Peyer's patch (tissue), 4 donors: ENCODE results near the gene FAM162B. TPM values are rescaled to one million over a fixed set of nuclear protein-coding genes. Genes with fewer than 3 reads are reported as not detected.

Source experiments
- DNase-seq, 3 donors: peaks; one replicate each; pipeline ENCODE4 v3.0.0-alpha.2; 2017 to 2019
- H3K27ac ChIP-seq, 4 donors: fragments of 200-600 bp; sonication (generic); one replicate each; pipeline ENCODE4 v1.5.1; 2016 to 2019
- H3K27me3 ChIP-seq, 2 donors: fragments of 200-600 bp; sonication (generic); one replicate each; pipeline ENCODE4 v1.5.1; 2019
- H3K36me3 ChIP-seq, 3 donors: fragments of 200-600 bp; sonication (generic); one replicate each; pipeline ENCODE4 v1.5.1; 2016 to 2019
- H3K4me1 ChIP-seq, 4 donors: fragments of 200-600 bp; sonication (generic); one replicate each; pipeline ENCODE4 v1.5.1; 2016 to 2019
- H3K4me3 ChIP-seq, 4 donors: fragments of 200-600 bp; sonication (generic); 1 replicate in 3 of 4; 2 replicates in 1 of 4; pipeline ENCODE4 v1.5.1; 2016 to 2019; ENCODE audit warnings: mild to moderate bottlenecking in 1 of 4
- H3K9me3 ChIP-seq, 4 donors: fragments of 200-600 bp; sonication (generic); one replicate each; pipeline ENCODE4 v1.5.1; 2016 to 2019; ENCODE audit warnings: mild to moderate bottlenecking in 1 of 4
- POLR2A ChIP-seq, 2 donors: fragments of 450-650 bp; IDR thresholded peaks; one replicate each; pipeline ENCODE4 v1.5.1; 2017; ENCODE audit warnings: antibody characterized with exemption in 2 of 2, mild to moderate bottlenecking in 2 of 2, moderate library complexity in 2 of 2
- total RNA-seq, 4 donors: library from RNA; depleted of rRNA; stranded (reverse); fragments of >200 nt; gene quantifications; one replicate each; pipeline ENCODE4 v1.1.0, GENCODE V29; 2016
- TF ChIP-seq, protein P1 (sequence below), 6 experiments: fragments of 450-650 bp in 4 of 6; fragments of 200-600 bp in 2 of 6; sonication (generic) in 1 of 6; IDR thresholded peaks; one replicate each; pipeline ENCODE4 v1.5.1; 2017 to 2019; ENCODE audit warnings: antibody characterized with exemption in 6 of 6, mild to moderate bottlenecking in 3 of 6, moderate library complexity in 1 of 6

FAM162B gene
- total RNA-seq, 4 donors from 2014 or later, result not detected

DNA sequence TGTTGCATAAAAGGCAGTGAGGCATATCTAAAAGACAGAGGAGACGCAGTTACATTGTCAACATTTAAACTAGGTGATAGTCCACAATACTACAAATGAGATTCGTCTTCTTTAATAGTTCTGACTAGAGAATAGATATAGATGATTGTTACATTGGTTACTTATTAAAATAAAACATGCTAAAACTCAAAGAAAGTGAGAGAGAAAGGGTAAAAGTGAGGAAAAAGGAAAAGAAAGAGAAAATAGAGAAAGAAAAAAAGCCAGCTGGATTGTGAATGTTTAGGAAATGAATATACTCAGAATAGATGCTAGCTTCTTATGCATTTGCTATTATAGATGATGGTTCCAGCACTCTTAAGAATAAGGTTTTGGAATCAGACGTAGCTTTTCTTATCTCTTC lies 27.7 kb upstream of the FAM162B start:
- TF ChIP-seq, protein P1, sequence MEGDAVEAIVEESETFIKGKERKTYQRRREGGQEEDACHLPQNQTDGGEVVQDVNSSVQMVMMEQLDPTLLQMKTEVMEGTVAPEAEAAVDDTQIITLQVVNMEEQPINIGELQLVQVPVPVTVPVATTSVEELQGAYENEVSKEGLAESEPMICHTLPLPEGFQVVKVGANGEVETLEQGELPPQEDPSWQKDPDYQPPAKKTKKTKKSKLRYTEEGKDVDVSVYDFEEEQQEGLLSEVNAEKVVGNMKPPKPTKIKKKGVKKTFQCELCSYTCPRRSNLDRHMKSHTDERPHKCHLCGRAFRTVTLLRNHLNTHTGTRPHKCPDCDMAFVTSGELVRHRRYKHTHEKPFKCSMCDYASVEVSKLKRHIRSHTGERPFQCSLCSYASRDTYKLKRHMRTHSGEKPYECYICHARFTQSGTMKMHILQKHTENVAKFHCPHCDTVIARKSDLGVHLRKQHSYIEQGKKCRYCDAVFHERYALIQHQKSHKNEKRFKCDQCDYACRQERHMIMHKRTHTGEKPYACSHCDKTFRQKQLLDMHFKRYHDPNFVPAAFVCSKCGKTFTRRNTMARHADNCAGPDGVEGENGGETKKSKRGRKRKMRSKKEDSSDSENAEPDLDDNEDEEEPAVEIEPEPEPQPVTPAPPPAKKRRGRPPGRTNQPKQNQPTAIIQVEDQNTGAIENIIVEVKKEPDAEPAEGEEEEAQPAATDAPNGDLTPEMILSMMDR (IDR thresholded peaks at IDR 0.05), result no peak
- no peak for TF ChIP-seq POLR2A (IDR thresholded peaks at IDR 0.05)

GRCh38 chr6:116783852-116784251 lies 18.3 kb upstream of the FAM162B start:
- Histone ChIP-seq H3K27ac (no peak overlapping the region), H3K4me3 (no peak overlapping the region), H3K9me3 (no peaks in the 10 kb centered on the region), H3K4me1 (no peaks in the 10 kb centered on the region), H3K27me3 (no peaks in the 10 kb centered on the region), H3K36me3 (no peaks in the 10 kb centered on the region)
- TF ChIP-seq, protein P1 (IDR thresholded peaks at IDR 0.05), result no peak
- TF ChIP-seq POLR2A (IDR thresholded peaks at IDR 0.05), result no peak
- no peak for DNase-seq

More for the DNA sequence above, 27.7 kb upstream of the FAM162B start:
- H3K4me3 ChIP-seq, result no peak overlapping the region
- H3K27me3 ChIP-seq, result no peaks in the 10 kb centered on the region
- no peaks in the 10 kb centered on the region for H3K9me3 ChIP-seq
- H3K4me1 ChIP-seq, result no peaks in the 10 kb centered on the region
- DNase-seq, result no peak
- H3K36me3 ChIP-seq, result no peaks in the 10 kb centered on the region
- H3K27ac ChIP-seq, result no peak overlapping the region

GRCh38 chr6:116779573-116780164 lies 14.2 kb upstream of the FAM162B start:
- H3K9me3 ChIP-seq, result no peaks in the 10 kb centered on the region
- no peaks in the 10 kb centered on the region for H3K36me3 ChIP-seq
- H3K27ac ChIP-seq, result no peak overlapping the region
- no peaks in the 10 kb centered on the region for H3K27me3 ChIP-seq
- no peak overlapping the region for H3K4me3 ChIP-seq
- no peak for TF ChIP-seq POLR2A (IDR thresholded peaks at IDR 0.05)
- TF ChIP-seq, protein P1 (IDR thresholded peaks at IDR 0.05), result peak in 4 of 6 experiments; percentile 29 to 59 (median 44)
- no peaks in the 10 kb centered on the region for H3K4me1 ChIP-seq
- no peak for DNase-seq

DNA sequence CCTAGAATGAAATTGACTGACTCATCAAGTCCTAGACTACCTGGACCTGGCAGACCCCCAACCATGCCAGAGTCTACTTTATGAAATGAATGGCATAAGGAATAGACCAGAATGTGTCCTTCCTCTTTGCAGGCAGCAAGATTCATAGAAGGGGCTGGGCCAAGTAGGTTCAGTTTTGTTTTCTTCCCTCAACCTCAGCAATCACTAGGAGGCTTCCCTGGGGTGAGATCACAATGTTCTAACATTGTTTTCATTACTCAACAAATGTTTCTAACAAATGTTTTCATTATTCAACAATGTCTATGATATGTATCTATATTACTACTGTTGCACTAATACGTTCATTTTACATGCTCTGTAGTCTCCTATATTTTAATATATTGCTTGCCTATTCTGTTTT lies 8.4 kb upstream of the FAM162B start:
- H3K27ac ChIP-seq, result no peak overlapping the region
- no peak for DNase-seq
- no peaks in the 10 kb centered on the region for H3K4me1 ChIP-seq
- H3K9me3 ChIP-seq, result no peaks in the 10 kb centered on the region
- H3K4me3 ChIP-seq, result no peak overlapping the region
- no peaks in the 10 kb centered on the region for H3K27me3 ChIP-seq
- no peaks in the 10 kb centered on the region for H3K36me3 ChIP-seq
- TF ChIP-seq POLR2A (IDR thresholded peaks at IDR 0.05), result no peak
- TF ChIP-seq, protein P1 (IDR thresholded peaks at IDR 0.05), result no peak

- Histone ChIP-seq H3K27ac (no peak overlapping the region), H3K36me3 (no peaks in the 10 kb centered on the region), H3K27me3 (no peaks in the 10 kb centered on the region), H3K4me1 (no peaks in the 10 kb centered on the region), H3K9me3 (no peaks in the 10 kb centered on the region), H3K4me3 (no peak overlapping the region)
- DNase-seq, result no peak
- TF ChIP-seq, protein P1 (IDR thresholded peaks at IDR 0.05), result no peak
- TF ChIP-seq POLR2A (IDR thresholded peaks at IDR 0.05), result no peak
Measured at GRCh38 chr6:116772450-116772849, 6.9 kb upstream of the FAM162B start.

DNA sequence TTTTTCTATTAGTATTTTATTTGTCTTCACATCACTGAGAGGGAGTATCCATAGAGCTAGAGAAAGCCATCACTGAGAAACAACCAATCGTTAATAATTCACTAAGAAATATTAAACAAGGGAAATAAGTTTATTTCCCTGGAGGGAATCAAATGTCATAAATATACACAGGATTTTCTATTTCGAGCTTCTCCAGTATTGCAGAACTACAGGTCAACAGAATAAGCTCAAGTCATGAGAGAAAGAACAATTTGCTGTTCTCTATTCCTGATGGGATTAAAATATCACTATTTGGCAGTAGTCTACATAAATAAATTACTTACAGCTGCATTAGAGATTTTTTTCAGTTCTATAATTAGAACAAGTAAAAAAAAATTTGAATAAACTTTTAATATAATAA lies 2.2 kb upstream of the FAM162B start:
- H3K4me3 ChIP-seq, result no peak overlapping the region
- peaks cover 0 to 9% (median 3%) of the 10 kb centered on the region in 4 donors for H3K4me1 ChIP-seq
- H3K9me3 ChIP-seq, result no peaks in the 10 kb centered on the region
- TF ChIP-seq POLR2A (IDR thresholded peaks at IDR 0.05), result no peak
- TF ChIP-seq, protein P1 (IDR thresholded peaks at IDR 0.05), result no peak
- no peak for DNase-seq
- no peak overlapping the region for H3K27ac ChIP-seq
- peaks cover 0 to 8% of the 10 kb centered on the region in 2 donors for H3K27me3 ChIP-seq
- no peaks in the 10 kb centered on the region for H3K36me3 ChIP-seq
